Smooth muscle cell (in vitro differentiated cells): ENCODE results near the gene CDKAL1. TPM values are rescaled to one million over a fixed set of nuclear protein-coding genes. Genes with fewer than 3 reads are reported as not detected.

Source experiments
- DNase-seq: peaks from one replicate; lab custom pipeline; 2025; ENCODE audit not compliant: unreplicated experiment; lab: John Stamatoyannopoulos, UW
- H2AFZ ChIP-seq: fragments of 200-600 bp; sonication (generic); 2 replicates; pipeline ENCODE4 v1.6.0; 2016; ENCODE audit warnings: antibody characterized with exemption, low read depth, mild to moderate bottlenecking
- H3F3A ChIP-seq: fragments of 200-600 bp; sonication (generic); 2 replicates; pipeline ENCODE4 v1.6.0; 2017; ENCODE audit warnings: antibody characterized with exemption, low read depth
- H3K27ac ChIP-seq: fragments of 200-600 bp; sonication (generic); 2 replicates; pipeline ENCODE4 v1.5.1; 2016; ENCODE audit warnings: low read depth, mild to moderate bottlenecking
- H3K27me3 ChIP-seq: fragments of 200-600 bp; sonication (generic); 2 replicates; pipeline ENCODE4 v1.6.1; 2016; ENCODE audit warnings: low read depth, mild to moderate bottlenecking
- H3K36me3 ChIP-seq: fragments of 200-600 bp; sonication (generic); 2 replicates; pipeline ENCODE4 v1.5.1; 2016; ENCODE audit warnings: low read depth
- H3K4me1 ChIP-seq: fragments of 200-600 bp; sonication (generic); 2 replicates; pipeline ENCODE4 v1.5.1; 2016; ENCODE audit warnings: low read depth
- H3K4me2 ChIP-seq: fragments of 200-600 bp; sonication (generic); 2 replicates; pipeline ENCODE4 v1.6.0; 2016; ENCODE audit warnings: mild to moderate bottlenecking
- H3K4me3 ChIP-seq: fragments of 200-600 bp; sonication (generic); 2 replicates; pipeline ENCODE4 v1.5.1; 2016; ENCODE audit warnings: mild to moderate bottlenecking
- H3K79me2 ChIP-seq: fragments of 200-600 bp; sonication (generic); 2 replicates; pipeline ENCODE4 v1.6.0; 2016; ENCODE audit warnings: low read depth, mild to moderate bottlenecking
- H3K9ac ChIP-seq: fragments of 200-600 bp; sonication (generic); 2 replicates; pipeline ENCODE4 v1.6.0; 2016; ENCODE audit warnings: low read depth
- H3K9me3 ChIP-seq: fragments of 200-600 bp; sonication (generic); replicated peaks from 2 replicates; pipeline ENCODE4 v1.5.1; 2016; ENCODE audit warnings: low read depth
- H4K20me1 ChIP-seq: fragments of 200-600 bp; sonication (generic); 2 replicates; pipeline ENCODE4 v1.6.0; 2016; ENCODE audit warnings: low read depth
- WGBS: methylation state at CpG from one replicate; pipeline ENCODE4 v1.1.7; 2016; ENCODE audit warnings: low lambda C conversion rate; 5-methylcytosine and 5-hydroxymethylcytosine counted together
- polyA plus RNA-seq: library from polyadenylated mRNA; unstranded; fragments of >200 nt; fragmentation: Nextera tagmentation; extraction: Ambion mirVana; gene quantifications from 2 replicates; pipeline ENCODE4 v1.2.1, GENCODE V29; 2016
- total RNA-seq: library from RNA; depleted of rRNA; stranded (reverse); fragments of >200 nt; gene quantifications from 2 replicates; pipeline ENCODE4 v1.2.3, GENCODE V29; 2014
- TF ChIP-seq, protein P1 (sequence below): fragments of 200-600 bp; sonication (generic); IDR thresholded peaks from 2 replicates; pipeline ENCODE4 v1.5.1; 2017; ENCODE audit warnings: borderline replicate concordance, mild to moderate bottlenecking, antibody characterized with exemption; ENCODE audit not compliant: insufficient read depth, poor library complexity, severe bottlenecking

Gene CDKAL1
- total and polyA plus RNA-seq, 2 experiments from 2014 or later, result 16.5 to 16.6 TPM

DNA sequence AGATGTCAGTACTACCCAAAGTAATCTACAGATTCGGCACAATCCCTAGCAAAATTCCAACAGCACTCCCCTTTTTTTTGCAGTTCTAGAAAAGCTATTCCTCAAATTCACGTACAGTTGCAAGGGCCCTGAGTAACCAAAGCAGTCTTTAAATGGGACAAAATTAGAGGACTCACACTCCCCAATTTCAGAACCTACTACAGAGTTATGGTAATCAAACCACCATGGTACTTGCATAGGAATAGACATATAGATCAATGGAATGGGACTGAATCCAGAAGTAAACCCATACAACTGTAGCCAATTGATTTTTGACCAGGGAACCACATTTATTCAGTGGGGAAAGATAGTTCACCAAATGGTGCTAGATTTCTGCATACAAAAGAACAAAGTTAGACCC is 350.8 kb downstream of the CDKAL1 start:
- 98% methylated on average over 2 of the region's 2 CpGs for WGBS
- H3K27me3 ChIP-seq, result no peaks in the 10 kb centered on the region
- TF ChIP-seq, protein P1, sequence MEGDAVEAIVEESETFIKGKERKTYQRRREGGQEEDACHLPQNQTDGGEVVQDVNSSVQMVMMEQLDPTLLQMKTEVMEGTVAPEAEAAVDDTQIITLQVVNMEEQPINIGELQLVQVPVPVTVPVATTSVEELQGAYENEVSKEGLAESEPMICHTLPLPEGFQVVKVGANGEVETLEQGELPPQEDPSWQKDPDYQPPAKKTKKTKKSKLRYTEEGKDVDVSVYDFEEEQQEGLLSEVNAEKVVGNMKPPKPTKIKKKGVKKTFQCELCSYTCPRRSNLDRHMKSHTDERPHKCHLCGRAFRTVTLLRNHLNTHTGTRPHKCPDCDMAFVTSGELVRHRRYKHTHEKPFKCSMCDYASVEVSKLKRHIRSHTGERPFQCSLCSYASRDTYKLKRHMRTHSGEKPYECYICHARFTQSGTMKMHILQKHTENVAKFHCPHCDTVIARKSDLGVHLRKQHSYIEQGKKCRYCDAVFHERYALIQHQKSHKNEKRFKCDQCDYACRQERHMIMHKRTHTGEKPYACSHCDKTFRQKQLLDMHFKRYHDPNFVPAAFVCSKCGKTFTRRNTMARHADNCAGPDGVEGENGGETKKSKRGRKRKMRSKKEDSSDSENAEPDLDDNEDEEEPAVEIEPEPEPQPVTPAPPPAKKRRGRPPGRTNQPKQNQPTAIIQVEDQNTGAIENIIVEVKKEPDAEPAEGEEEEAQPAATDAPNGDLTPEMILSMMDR, result no peak
- H3K4me3 ChIP-seq, result no peak overlapping the region
- H3K36me3 ChIP-seq, result no peaks in the 10 kb centered on the region
- H3F3A ChIP-seq, result no peaks in the 10 kb centered on the region
- peaks cover under 1% of the 10 kb centered on the region for H3K4me1 ChIP-seq
- no peak overlapping the region for H3K27ac ChIP-seq
- no peak for DNase-seq
- no peaks in the 10 kb centered on the region for H4K20me1 ChIP-seq
- no peak overlapping the region for H2AFZ ChIP-seq
- H3K9ac ChIP-seq, result no peak overlapping the region
- H3K9me3 ChIP-seq, result peaks cover 4% of the 10 kb centered on the region
- H3K4me2 ChIP-seq, result no peak overlapping the region
- no peaks in the 10 kb centered on the region for H3K79me2 ChIP-seq

DNA sequence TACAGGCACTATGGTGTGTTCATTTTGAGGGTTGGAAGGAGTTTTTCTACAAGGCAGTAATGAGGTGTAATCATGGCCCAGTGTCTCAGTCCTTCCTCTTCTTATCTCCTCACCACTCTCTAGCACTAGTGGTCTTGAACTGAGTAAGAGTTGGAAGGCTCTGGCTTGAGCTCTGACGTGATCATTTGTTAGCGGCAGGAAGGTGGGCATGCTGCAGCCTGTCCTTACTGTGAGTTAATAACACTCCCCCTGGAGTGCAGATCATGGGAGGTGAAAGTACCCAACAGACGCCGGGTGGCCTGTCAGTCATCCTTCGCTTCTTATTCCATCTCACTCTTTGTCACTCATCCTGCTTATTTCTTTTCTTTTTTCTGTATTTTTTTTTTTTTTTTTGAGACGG is 356.9 kb downstream of the CDKAL1 start:
- Histone ChIP-seq H3K27me3 (no peaks in the 10 kb centered on the region), H3K4me2 (no peak overlapping the region), H3K36me3 (no peaks in the 10 kb centered on the region), H3K9ac (no peak overlapping the region), H3F3A (no peaks in the 10 kb centered on the region), H4K20me1 (no peaks in the 10 kb centered on the region), H3K79me2 (no peaks in the 10 kb centered on the region), H3K27ac (no peak overlapping the region), H3K4me3 (no peak overlapping the region), H2AFZ (no peak overlapping the region), H3K9me3 (no peaks in the 10 kb centered on the region), H3K4me1 (no peaks in the 10 kb centered on the region)
- WGBS, result 87% methylated on average over 6 of the region's 6 CpGs
- TF ChIP-seq, protein P1, result no peak
- DNase-seq, result no peak

DNA sequence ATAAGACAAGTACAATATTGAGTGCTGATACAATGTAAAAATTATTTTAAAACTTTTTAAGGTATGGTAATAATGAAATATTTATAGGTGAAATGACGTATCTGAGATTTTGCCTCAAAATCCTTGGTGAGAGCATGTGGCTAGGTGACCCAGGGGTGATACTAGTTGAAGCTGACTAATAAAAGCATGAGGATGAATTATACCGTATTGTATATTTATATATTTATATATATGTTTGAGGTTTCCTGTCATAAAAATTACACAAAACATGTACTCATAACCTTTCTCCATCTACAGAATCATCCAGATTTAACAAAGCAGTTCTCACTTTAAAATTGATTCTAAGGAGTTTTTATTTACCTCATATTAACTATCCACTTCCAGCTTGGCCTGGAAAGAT is 358.1 kb downstream of the CDKAL1 start:
- TF ChIP-seq, protein P1, result no peak
- DNase-seq, result no peak
- Histone ChIP-seq H2AFZ (no peak overlapping the region), H3F3A (no peaks in the 10 kb centered on the region), H3K79me2 (no peaks in the 10 kb centered on the region), H3K4me2 (no peak overlapping the region), H3K9ac (no peak overlapping the region), H3K4me3 (no peak overlapping the region), H4K20me1 (no peaks in the 10 kb centered on the region), H3K9me3 (no peaks in the 10 kb centered on the region), H3K36me3 (no peaks in the 10 kb centered on the region), H3K4me1 (no peaks in the 10 kb centered on the region), H3K27ac (no peak overlapping the region), H3K27me3 (no peaks in the 10 kb centered on the region)
- 97% methylated on average over 2 of the region's 2 CpGs for WGBS

DNA sequence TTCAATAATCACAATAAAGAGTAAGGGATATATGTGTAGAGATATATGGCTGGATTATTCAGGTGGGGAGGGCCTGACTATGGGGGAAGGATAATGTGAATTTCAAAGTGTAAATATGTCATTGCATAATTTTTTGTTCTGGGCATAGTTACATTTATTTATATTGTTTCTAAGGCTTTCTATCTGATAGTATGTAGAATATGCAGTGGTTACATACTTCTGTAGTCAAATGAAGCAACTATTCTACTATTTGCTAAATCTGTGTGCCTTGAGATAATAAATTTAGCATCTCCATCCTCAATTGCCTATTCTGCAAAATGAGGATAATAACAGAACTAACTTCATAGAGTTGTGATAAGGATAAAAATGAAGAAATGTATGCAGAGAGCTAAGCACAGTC is 359.2 kb downstream of the CDKAL1 start:
- Histone ChIP-seq H3K27ac (no peak overlapping the region), H3K9me3 (no peaks in the 10 kb centered on the region), H4K20me1 (no peaks in the 10 kb centered on the region), H3F3A (no peaks in the 10 kb centered on the region), H3K27me3 (no peaks in the 10 kb centered on the region), H3K9ac (no peak overlapping the region), H3K4me3 (no peak overlapping the region), H3K79me2 (no peaks in the 10 kb centered on the region), H2AFZ (no peak overlapping the region), H3K4me1 (no peaks in the 10 kb centered on the region), H3K4me2 (no peak overlapping the region), H3K36me3 (no peaks in the 10 kb centered on the region)
- DNase-seq, result no peak
- TF ChIP-seq, protein P1, result no peak
